ENCODE measurements around the gene G0S2. TPM values are rescaled to one million over a fixed set of nuclear protein-coding genes. Genes with fewer than 3 reads are reported as not detected.

G0S2 gene
- total and polyA plus RNA-seq, 2 of the 8 experiments (the other 6 are each of a cell fraction or from before 2014, with no cell fraction given), result 1.0 to 1.7 TPM

- CTCF ChIA-PET (ENCODE audit: partially characterized antibody), result interaction anchor here (0.6 to 3.8 kb wide), 17 partner anchors 8 to 73 kb away, joined by 3 to 23 read pairs (median 5); partner anchors contain the start of gene LAMB3
- no peak overlapping the region for H2BK5ac ChIP-seq (ENCODE audit: low read depth, low read length)
- H3K79me2 ChIP-seq (ENCODE audit: control insufficient read depth in 1 of 2, insufficient read depth in 2 of 2, low read length in 2 of 2), result no peaks in the 10 kb centered on the region
- H3K18ac ChIP-seq (ENCODE audit: extremely low read depth, low read length), result no peak overlapping the region
- TF ChIP-seq CBX5 (IDR thresholded peaks at IDR 0.05; ENCODE audit: low read depth, low read length), result no peak
- no peak for TF ChIP-seq RXRA (IDR thresholded peaks at IDR 0.05; ENCODE audit: insufficient read depth, low read depth, low read length)
- TF ChIP-seq E2F6 (IDR thresholded peaks at IDR 0.05), result no peak
- no peak for TF ChIP-seq EP300 (IDR thresholded peaks at IDR 0.05; ENCODE audit: borderline replicate concordance in 1 of 2, low read depth in 2 of 2, low read length in 2 of 2)
- H2BK20ac ChIP-seq (ENCODE audit: low read length), result no peak overlapping the region
- H3K27ac ChIP-seq (ENCODE audit: low read depth, low read length), result no peak overlapping the region
- H3K4ac ChIP-seq (replicated peaks; ENCODE audit: insufficient read length, low read depth, low read length), result no peak overlapping the region
- H3K27me3 ChIP-seq (replicated peaks in 1 of 4; ENCODE audit: control insufficient read depth in 3 of 4, extremely low read depth in 1 of 4, insufficient read depth in 3 of 4, low read length in 3 of 4), result no peaks in the 10 kb centered on the region
- no peak overlapping the region for H3K4me3 ChIP-seq (ENCODE audit: extremely low read depth in 1 of 4, insufficient read depth in 2 of 4, low read depth in 3 of 4, low read length in 4 of 4)
- no peaks in the 10 kb centered on the region for H3K79me1 ChIP-seq (ENCODE audit: low read depth, low read length)
- no peak overlapping the region for H4K8ac ChIP-seq (ENCODE audit: extremely low read depth, insufficient read depth, low read length)
- no peak overlapping the region for H3K14ac ChIP-seq (ENCODE audit: insufficient read length)
- H3K4me2 ChIP-seq (ENCODE audit: insufficient read depth in 1 of 2, low read depth in 2 of 2, low read length in 2 of 2), result no peak overlapping the region
- no peak overlapping the region for H4K91ac ChIP-seq (replicated peaks; ENCODE audit: insufficient read length, low read length)
- no peaks in the 10 kb centered on the region for H4K20me1 ChIP-seq (replicated peaks in 1 of 2; ENCODE audit: control insufficient read depth in 1 of 2, insufficient read depth in 2 of 2, low read length in 2 of 2)
- POLR2A ChIA-PET (ENCODE audit: partially characterized antibody), result interaction anchor here (1.2 to 1.6 kb wide), 3 partner anchors 10 to 87 kb away, joined by 3 to 5 read pairs (median 3); partner anchors contain the start of gene LAMB3
- no peak overlapping the region for H3K56ac ChIP-seq (replicated peaks; ENCODE audit: insufficient read length, low read depth, low read length)
- no peak for DNase-seq (ENCODE audit: low read depth in 1 of 2, low spot score in 2 of 2)
- H2BK15ac ChIP-seq (ENCODE audit: low read length), result no peak overlapping the region
- H2AFZ ChIP-seq (ENCODE audit: low read length), result no peak overlapping the region
- H2BK120ac ChIP-seq (replicated peaks; ENCODE audit: low read depth, low read length), result no peak overlapping the region
- H2BK12ac ChIP-seq (ENCODE audit: low read depth, low read length), result no peak overlapping the region
- H3K9ac ChIP-seq (replicated peaks in 1 of 4; ENCODE audit: extremely low read depth in 1 of 4, low read depth in 3 of 4, low read length in 3 of 4), result no peak overlapping the region
- H3K9me3 ChIP-seq (ENCODE audit: insufficient read depth in 2 of 2, low read depth in 1 of 2, low read length in 1 of 2), result no peaks in the 10 kb centered on the region
- no peak overlapping the region for H2AK5ac ChIP-seq (ENCODE audit: low read depth, low read length)
- FAIRE-seq, result no peak
- no peaks in the 10 kb centered on the region for H3K23me2 ChIP-seq (ENCODE audit: low read depth, low read length)
- H3K23ac ChIP-seq (ENCODE audit: insufficient read length), result no peak overlapping the region
- no peaks in the 10 kb centered on the region for H3K36me3 ChIP-seq (ENCODE audit: control insufficient read depth in 2 of 4, insufficient read depth in 4 of 4, low read length in 3 of 4)
- 0 out of 7 replicates have a peak, but pooled peaks cover 0 to 5% (median 0%) of the 10 kb centered on the region in 4 experiments for H3K4me1 ChIP-seq (replicated peaks in 1 of 4; ENCODE audit: control insufficient read depth in 3 of 4, insufficient read depth in 4 of 4, low read length in 3 of 4)
- WGBS, 2 experiments (ENCODE audit: extremely low coverage in 1 of 2, insufficient coverage in 1 of 2, insufficient read length in 1 of 2, insufficient replicate concordance in 2 of 2, low coverage in 1 of 2, low lambda C conversion rate in 2 of 2, missing lambda C conversion rate in 1 of 2), result 76% methylated on average over 3 of the region's 3 CpGs; no CpG with 5 or more reads in 1 of the 2 experiments
- no peak overlapping the region for H4K5ac ChIP-seq (ENCODE audit: insufficient read length, low read depth, low read length)
Measured at GRCh38 chr1:209642816-209643215, 32.4 kb upstream of the G0S2 start.

Data from H1 (cell line).